Ecto neural progenitor cell (in vitro differentiated cells): ENCODE results near the gene PCYT2.
A peak's percentile ranks its signal among the peaks of the same experiment; 100 is the strongest.

ENCODE experiments used
- DNase-seq: peaks from one replicate; pipeline ENCODE4 v3.0.0-alpha.2; 2018; ENCODE audit warnings: low spot score

Gene PCYT2

GRCh38 chr17:81869221-81870130 lies 41.7 kb downstream of the PCYT2 start:
- DNase-seq: peak; percentile 88

- DNase-seq: no peak
Observed at GRCh38 chr17:81868674-81869220, 42.5 kb downstream of the PCYT2 start.

- peak; percentile 70 for DNase-seq
Observed at GRCh38 chr17:81867991-81868673, 43.1 kb downstream of the PCYT2 start.

- DNase-seq: peak; percentile 60
Observed at GRCh38 chr17:81867170-81867990, 43.8 kb downstream of the PCYT2 start.

- DNase-seq: peak; percentile 48
Observed at GRCh38 chr17:81866440-81867169, 44.6 kb downstream of the PCYT2 start.

GRCh38 chr17:81865733-81866439 lies 45.3 kb downstream of the PCYT2 start:
- DNase-seq: peak; percentile 47

GRCh38 chr17:81865358-81865732 lies 45.9 kb downstream of the PCYT2 start:
- peak; percentile 45 for DNase-seq

- peak; percentile 48 for DNase-seq
Observed at GRCh38 chr17:81863833-81864768, 47.1 kb downstream of the PCYT2 start.

- no peak for DNase-seq
Observed at GRCh38 chr17:81863123-81863675, 48.0 kb downstream of the PCYT2 start.

- peak; percentile 100 for DNase-seq
Observed at GRCh38 chr17:81860756-81861568, 50.2 kb downstream of the PCYT2 start.

GRCh38 chr17:81859906-81860755 lies 51.1 kb downstream of the PCYT2 start, which contains the start of gene P4HB:
Gene P4HB (minus strand): TSS chr17:81860535. CDS start chr17:81860471, 64 bp downstream.
- DNase-seq: no peak

- DNase-seq: peak; percentile 45
Observed at GRCh38 chr17:81858967-81859905, 52.0 kb downstream of the PCYT2 start.

- peak; percentile 49 for DNase-seq
Observed at GRCh38 chr17:81858170-81858966, 52.8 kb downstream of the PCYT2 start.

- DNase-seq: no peak
Observed at GRCh38 chr17:81854974-81855774, 56.0 kb downstream of the PCYT2 start.
